Measurements from ENCODE around the gene TAS2R9. TPM values are rescaled to one million over a fixed set of nuclear protein-coding genes. Genes with fewer than 3 reads are reported as not detected.

TAS2R9 gene
- total RNA-seq, 1 experiment from 2014 or later: not detected

DNA sequence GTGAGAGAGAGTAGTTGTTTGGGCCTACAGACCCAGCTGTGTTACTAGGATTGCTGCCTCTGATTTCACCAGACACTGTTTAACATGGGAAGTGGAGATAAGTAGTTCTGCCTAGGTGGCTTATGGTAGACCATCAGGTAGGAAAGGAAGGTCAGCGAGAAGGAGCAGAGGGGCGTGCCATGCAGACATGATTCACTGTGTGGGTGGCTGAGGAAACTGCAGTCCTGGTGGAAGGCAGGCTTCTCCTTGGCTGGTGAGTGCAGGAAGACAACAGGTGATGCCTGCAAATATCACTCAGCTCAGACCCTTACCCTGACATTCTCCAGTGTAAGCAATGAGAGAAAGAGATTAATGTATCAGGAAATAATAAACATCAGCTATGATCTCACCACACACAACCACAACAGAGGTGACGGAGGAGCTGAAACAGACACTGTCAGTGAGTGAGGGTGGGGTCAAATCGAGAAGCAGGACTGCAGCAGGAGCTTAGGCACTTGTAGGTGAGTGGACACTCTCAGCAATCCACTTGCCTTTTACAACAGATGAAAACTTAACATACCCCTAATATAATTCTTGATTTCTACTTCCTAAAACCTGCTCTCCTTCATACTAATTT lies 41.4 kb upstream of the TAS2R9 start:
- H3K4me1 ChIP-seq (replicated peaks; ENCODE audit: insufficient read depth): no peaks in the 10 kb centered on the region
- H3K9me3 ChIP-seq (ENCODE audit: insufficient read depth, low read depth): peaks cover 8% of the 10 kb centered on the region
- H4K20me1 ChIP-seq (ENCODE audit: insufficient read depth): no peaks in the 10 kb centered on the region
- H3F3A ChIP-seq (ENCODE audit: insufficient read depth, low read depth): no peaks in the 10 kb centered on the region
- no peaks in the 10 kb centered on the region for H3K9me2 ChIP-seq (ENCODE audit: insufficient read depth)
- CTCF ChIA-PET: no interaction called here
- no TSS peak for BruUV-seq (replicated peaks)
- H3K27me3 ChIP-seq (ENCODE audit: insufficient read depth, low read depth): no peaks in the 10 kb centered on the region
- POLR2A ChIA-PET (ENCODE audit: unreplicated experiment): no interaction called here
- no peak overlapping the region for H3K4me3 ChIP-seq
- H3K36me3 ChIP-seq (ENCODE audit: low read depth): no peaks in the 10 kb centered on the region
- DNase-seq: no peak
- no peak for TF ChIP-seq EZH2 (IDR thresholded peaks at IDR 0.05; ENCODE audit: low read depth)
- TF ChIP-seq, protein P1, sequence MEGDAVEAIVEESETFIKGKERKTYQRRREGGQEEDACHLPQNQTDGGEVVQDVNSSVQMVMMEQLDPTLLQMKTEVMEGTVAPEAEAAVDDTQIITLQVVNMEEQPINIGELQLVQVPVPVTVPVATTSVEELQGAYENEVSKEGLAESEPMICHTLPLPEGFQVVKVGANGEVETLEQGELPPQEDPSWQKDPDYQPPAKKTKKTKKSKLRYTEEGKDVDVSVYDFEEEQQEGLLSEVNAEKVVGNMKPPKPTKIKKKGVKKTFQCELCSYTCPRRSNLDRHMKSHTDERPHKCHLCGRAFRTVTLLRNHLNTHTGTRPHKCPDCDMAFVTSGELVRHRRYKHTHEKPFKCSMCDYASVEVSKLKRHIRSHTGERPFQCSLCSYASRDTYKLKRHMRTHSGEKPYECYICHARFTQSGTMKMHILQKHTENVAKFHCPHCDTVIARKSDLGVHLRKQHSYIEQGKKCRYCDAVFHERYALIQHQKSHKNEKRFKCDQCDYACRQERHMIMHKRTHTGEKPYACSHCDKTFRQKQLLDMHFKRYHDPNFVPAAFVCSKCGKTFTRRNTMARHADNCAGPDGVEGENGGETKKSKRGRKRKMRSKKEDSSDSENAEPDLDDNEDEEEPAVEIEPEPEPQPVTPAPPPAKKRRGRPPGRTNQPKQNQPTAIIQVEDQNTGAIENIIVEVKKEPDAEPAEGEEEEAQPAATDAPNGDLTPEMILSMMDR (conservative IDR thresholded peaks at IDR 0.05): no peak
- H2AFZ ChIP-seq: no peak overlapping the region
- H3K79me2 ChIP-seq (ENCODE audit: low read depth): no peaks in the 10 kb centered on the region
- H3K4me2 ChIP-seq: no peak overlapping the region
- intact Hi-C loops (cut with micrococcal nuclease; ENCODE audit: unreplicated experiment): no loop called here
- H3K27ac ChIP-seq: no peak overlapping the region

DNA sequence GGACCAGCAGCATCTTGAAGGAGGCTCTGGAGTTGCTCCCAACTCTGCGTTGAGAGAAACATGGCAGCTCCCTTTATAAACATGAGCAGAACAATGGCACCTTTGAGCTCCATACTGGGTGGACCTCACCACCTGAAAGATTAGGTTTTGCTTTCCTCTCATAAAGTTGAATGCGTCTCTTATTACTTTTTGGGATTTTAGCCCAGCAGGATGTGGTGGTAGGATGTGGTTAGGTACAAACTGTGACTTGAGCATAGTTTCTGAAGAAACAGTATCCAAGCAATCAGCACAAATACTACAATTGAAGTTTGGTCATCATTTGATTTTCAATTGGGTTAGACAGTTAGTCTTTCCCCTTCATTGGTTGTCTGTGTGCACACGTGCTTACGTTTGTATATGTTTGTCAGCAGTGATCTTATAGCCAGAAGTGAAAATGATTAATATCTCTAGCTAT lies 39.5 kb upstream of the TAS2R9 start, which contains the start of gene PRR4:
Gene PRR4 (minus strand): TSS at position 51 of the 454 bp plus-strand sequence. CDS start 38 bp downstream, at position 13.
- Histone ChIP-seq H3K9me3 (ENCODE audit: insufficient read depth, low read depth) (no peaks in the 10 kb centered on the region), H3F3A (ENCODE audit: insufficient read depth, low read depth) (no peaks in the 10 kb centered on the region), H3K9me2 (ENCODE audit: insufficient read depth) (no peaks in the 10 kb centered on the region), H3K4me1 (replicated peaks; ENCODE audit: insufficient read depth) (no peaks in the 10 kb centered on the region), H3K4me3 (no peak within 1 kb of the TSS), H3K79me2 (ENCODE audit: low read depth) (no peaks in the 10 kb centered on the region), H3K36me3 (ENCODE audit: low read depth) (no peaks in the 10 kb centered on the region), H3K4me2 (no peak within 1 kb of the TSS), H3K27ac (no peak within 1 kb of the TSS), H2AFZ (no peak within 1 kb of the TSS), H3K27me3 (ENCODE audit: insufficient read depth, low read depth) (no peaks in the 10 kb centered on the region), H4K20me1 (ENCODE audit: insufficient read depth) (no peaks in the 10 kb centered on the region)
- POLR2A ChIA-PET (ENCODE audit: unreplicated experiment): interaction anchor here (0.6 kb wide), 1 partner anchor 724 kb away, joined by 3 read pairs; no protein-coding TSS in a partner anchor
- TF ChIP-seq, protein P1 (conservative IDR thresholded peaks at IDR 0.05): no peak
- TF ChIP-seq EZH2 (IDR thresholded peaks at IDR 0.05; ENCODE audit: low read depth): no peak
- BruUV-seq (replicated peaks): no TSS peak
- intact Hi-C loops (cut with micrococcal nuclease; ENCODE audit: unreplicated experiment): no loop called here
- CTCF ChIA-PET: no interaction called here
- no peak for DNase-seq

DNA sequence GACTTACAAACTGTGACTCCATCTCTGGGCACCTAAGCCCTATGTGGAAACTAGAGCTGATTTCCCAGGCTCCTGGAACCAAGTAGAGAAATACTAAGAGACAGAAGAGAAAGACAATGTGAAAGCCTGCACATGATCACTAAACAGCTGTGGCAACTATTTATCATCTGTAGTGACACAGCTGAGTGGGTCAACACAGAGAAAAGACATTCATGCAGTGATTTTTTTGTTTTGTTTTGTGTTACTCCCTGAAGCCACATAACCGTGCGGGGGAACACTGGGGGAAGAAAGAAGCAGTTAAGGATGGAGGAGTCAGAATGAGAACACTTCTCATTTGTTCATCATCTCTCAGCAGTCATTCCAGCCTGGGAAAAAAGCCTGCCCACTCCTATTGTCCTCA lies 37.8 kb upstream of the TAS2R9 start:
- TF ChIP-seq, protein P1 (conservative IDR thresholded peaks at IDR 0.05): no peak
- no peak for TF ChIP-seq EZH2 (IDR thresholded peaks at IDR 0.05; ENCODE audit: low read depth)
- no peak overlapping the region for H3K4me3 ChIP-seq
- no TSS peak for BruUV-seq (replicated peaks)
- H3K79me2 ChIP-seq (ENCODE audit: low read depth): no peaks in the 10 kb centered on the region
- H3K9me2 ChIP-seq (ENCODE audit: insufficient read depth): no peaks in the 10 kb centered on the region
- H3K27me3 ChIP-seq (ENCODE audit: insufficient read depth, low read depth): no peaks in the 10 kb centered on the region
- CTCF ChIA-PET: interaction anchor here (0.7 kb wide), 1 partner anchor 72 kb away, joined by 10 read pairs; no protein-coding TSS in a partner anchor
- intact Hi-C loops (cut with micrococcal nuclease; ENCODE audit: unreplicated experiment): no loop called here
- no peak overlapping the region for H2AFZ ChIP-seq
- no peak overlapping the region for H3K27ac ChIP-seq
- no peak overlapping the region for H3K4me2 ChIP-seq
- H3K9me3 ChIP-seq (ENCODE audit: insufficient read depth, low read depth): no peaks in the 10 kb centered on the region
- POLR2A ChIA-PET (ENCODE audit: unreplicated experiment): no interaction called here
- no peak for DNase-seq
- H3K4me1 ChIP-seq (replicated peaks; ENCODE audit: insufficient read depth): no peaks in the 10 kb centered on the region
- no peaks in the 10 kb centered on the region for H4K20me1 ChIP-seq (ENCODE audit: insufficient read depth)
- no peaks in the 10 kb centered on the region for H3F3A ChIP-seq (ENCODE audit: insufficient read depth, low read depth)
- H3K36me3 ChIP-seq (ENCODE audit: low read depth): no peaks in the 10 kb centered on the region

Measured in PC-9 (cell line).